ENCODE data around the gene HLA-DRB1. TPM values are rescaled to one million over a fixed set of nuclear protein-coding genes. Genes with fewer than 3 reads are reported as not detected.
"Not testable (repeated sequence)": the region's sequence is repeated elsewhere in the genome, so short reads cannot be mapped to it uniquely, and the experiment has no call there.

HLA-DRB1 gene
- total and polyA plus RNA-seq, 8 donors = 4.1 to 111 (median 24.2) TPM

DNA sequence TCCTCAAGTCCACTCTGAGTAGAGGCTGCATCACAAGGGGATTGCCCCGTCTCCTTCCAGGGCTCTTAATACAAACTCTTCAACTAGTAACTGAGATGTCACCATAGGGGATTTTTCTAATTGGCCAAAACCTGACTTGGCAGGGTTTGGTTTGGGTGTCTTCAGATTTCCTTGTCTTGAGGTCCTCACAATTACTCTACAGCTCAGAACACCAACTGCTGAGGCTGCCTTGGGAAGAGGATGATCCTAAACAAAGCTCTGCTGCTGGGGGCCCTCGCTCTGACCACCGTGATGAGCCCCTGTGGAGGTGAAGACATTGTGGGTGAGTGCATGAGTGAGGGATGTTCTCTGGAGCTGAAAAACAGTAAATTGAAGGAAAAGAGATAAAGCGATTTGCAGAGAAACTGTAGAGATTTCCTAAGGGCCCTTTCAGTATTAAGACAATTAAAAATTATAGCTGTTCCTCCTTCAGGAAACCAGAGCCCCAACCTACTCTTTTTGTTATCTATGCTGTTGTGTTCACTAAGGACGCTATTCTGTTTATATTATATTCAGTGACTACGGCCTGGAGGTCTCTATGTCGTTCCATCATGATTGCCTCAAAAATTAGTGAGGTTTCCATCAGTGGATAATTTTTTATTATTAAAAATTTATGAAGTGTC, 47.7 kb upstream of the HLA-DRB1 start, which contains the start of gene HLA-DQA1:
Gene HLA-DQA1, plus strand, starts transcription at position 188 of the 662 bp plus-strand sequence. Its CDS starts 53 bp downstream, at position 241.
- Histone ChIP-seq H3K36me3 (no peaks in the 10 kb centered on the region), H3K9me3 (no peaks in the 10 kb centered on the region), H3K27me3 (peaks cover 0 to 13% (median 0%) of the 10 kb centered on the region in 3 donors), H3K4me3 (no peak within 1 kb of the TSS), H3K4me1 (no peaks in the 10 kb centered on the region), H3K27ac (peak within 1 kb of the TSS in 1 of 5 donors; percentile 38)
- intact Hi-C loops (cut with DNase I; ENCODE audit: low total_unique reads) = no loop called here
- WGBS, 5 donors = 20 to 57% (median 49%) methylated on average over 7 of the region's 7 CpGs
- TF ChIP-seq EP300 (IDR thresholded peaks at IDR 0.05) (no peak), POLR2AphosphoS5 (IDR thresholded peaks at IDR 0.05) (peak in 1 of 3 donors; percentile 15)
- no peak for DNase-seq

DNA sequence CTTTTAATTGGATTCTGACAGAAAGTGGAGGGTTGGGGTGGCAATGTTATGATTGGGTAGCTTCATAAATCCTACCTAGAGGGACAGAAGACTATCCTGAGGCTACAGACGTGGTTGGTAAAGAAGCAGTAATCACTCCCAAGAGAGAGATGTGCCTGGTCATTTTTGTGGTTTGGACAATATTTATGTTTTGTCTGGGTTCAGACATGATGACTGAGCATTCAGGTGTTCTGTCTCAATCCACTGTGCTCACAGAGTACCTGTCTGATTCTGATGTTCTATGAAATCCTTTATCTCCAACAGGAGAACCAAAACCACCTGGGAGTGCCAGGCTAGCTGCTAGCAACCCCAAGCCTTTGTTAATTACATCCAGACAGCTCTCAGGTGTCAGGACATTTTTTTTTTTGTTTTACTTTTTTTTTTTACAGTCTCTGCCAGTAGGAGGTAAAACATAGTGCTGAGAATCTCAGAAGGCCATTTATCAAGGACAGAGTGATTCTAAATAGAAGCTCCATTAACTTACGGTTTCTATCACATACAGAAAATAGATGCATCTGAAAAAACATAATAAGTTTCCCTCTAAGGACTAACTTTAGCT, 46.0 kb upstream of the HLA-DRB1 start:
- Histone ChIP-seq H3K27ac (no peak overlapping the region), H3K27me3 (peaks cover 0 to 13% (median 0%) of the 10 kb centered on the region in 3 donors), H3K36me3 (no peaks in the 10 kb centered on the region), H3K9me3 (no peaks in the 10 kb centered on the region), H3K4me1 (no peaks in the 10 kb centered on the region), H3K4me3 (no peak overlapping the region)
- TF ChIP-seq EP300 (IDR thresholded peaks at IDR 0.05) (no peak), POLR2A (IDR thresholded peaks at IDR 0.05) (no peak), POLR2AphosphoS5 (IDR thresholded peaks at IDR 0.05) (no peak)
- TF ChIP-seq, protein P1, sequence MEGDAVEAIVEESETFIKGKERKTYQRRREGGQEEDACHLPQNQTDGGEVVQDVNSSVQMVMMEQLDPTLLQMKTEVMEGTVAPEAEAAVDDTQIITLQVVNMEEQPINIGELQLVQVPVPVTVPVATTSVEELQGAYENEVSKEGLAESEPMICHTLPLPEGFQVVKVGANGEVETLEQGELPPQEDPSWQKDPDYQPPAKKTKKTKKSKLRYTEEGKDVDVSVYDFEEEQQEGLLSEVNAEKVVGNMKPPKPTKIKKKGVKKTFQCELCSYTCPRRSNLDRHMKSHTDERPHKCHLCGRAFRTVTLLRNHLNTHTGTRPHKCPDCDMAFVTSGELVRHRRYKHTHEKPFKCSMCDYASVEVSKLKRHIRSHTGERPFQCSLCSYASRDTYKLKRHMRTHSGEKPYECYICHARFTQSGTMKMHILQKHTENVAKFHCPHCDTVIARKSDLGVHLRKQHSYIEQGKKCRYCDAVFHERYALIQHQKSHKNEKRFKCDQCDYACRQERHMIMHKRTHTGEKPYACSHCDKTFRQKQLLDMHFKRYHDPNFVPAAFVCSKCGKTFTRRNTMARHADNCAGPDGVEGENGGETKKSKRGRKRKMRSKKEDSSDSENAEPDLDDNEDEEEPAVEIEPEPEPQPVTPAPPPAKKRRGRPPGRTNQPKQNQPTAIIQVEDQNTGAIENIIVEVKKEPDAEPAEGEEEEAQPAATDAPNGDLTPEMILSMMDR (IDR thresholded peaks at IDR 0.05) = no peak
- 15 to 52% (median 29%) methylated on average over 2 of the region's 2 CpGs for WGBS, 5 donors
- intact Hi-C loops (cut with DNase I; ENCODE audit: low total_unique reads) = no loop called here
- DNase-seq = no peak

DNA sequence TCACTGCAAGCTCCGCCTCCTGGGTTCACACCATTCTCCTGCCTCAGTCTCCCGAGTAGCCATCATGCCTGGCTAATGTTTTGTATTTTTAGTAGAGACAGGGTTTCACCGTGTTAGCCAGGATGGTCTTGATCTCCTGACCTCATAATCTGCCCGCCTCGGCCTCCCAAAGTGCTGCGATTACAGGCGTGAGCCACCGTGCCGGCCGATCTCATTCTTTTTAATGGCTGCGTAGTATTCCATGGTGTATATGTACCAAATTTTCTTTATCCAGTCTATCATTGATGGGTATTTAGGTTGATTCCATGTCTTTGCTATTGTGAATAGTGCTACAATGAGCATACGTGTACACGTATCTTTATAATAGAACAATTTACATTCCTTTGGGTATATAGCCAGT, 40.1 kb upstream of the HLA-DRB1 start:
- DNase-seq; intact Hi-C loops (cut with DNase I; ENCODE audit: low total_unique reads); H3K27ac ChIP-seq; H3K4me1 ChIP-seq; H3K36me3 ChIP-seq; H3K9me3 ChIP-seq; H3K4me3 ChIP-seq; H3K27me3 ChIP-seq: not testable (repeated sequence)
- 70 to 96% (median 81%) methylated on average over 2 to 13 of the region's 13 CpGs for WGBS, 5 donors

DNA sequence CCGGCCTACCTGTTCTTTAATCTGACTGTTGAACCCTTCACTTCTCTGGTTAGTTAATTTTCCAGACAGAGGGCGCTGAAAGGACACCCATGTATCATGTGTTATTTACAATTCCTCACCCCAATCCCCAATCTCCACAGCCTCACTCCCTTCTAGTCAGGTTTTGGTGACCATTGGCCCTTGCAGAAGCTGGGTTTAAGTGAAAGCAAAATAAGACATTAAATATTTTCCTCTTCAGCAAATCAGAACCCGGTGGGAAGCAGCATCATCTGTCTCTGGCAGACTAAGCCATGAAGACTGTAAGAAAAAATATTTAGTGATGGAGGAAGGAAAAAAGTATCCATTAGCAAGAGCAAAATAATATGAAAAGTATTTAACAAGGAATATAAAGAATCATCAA, 38.2 kb upstream of the HLA-DRB1 start:
- H3K9me3 ChIP-seq = no peaks in the 10 kb centered on the region
- no peak overlapping the region for H3K4me3 ChIP-seq
- no peaks in the 10 kb centered on the region for H3K4me1 ChIP-seq
- no peaks in the 10 kb centered on the region for H3K27me3 ChIP-seq
- DNase-seq = peak; percentile 47 to 54
- intact Hi-C loops (cut with DNase I; ENCODE audit: low total_unique reads) = no loop called here
- 21 to 75% (median 28%) methylated on average over 3 of the region's 3 CpGs for WGBS, 5 donors
- peak overlapping the region in 1 of 5 donors; percentile 42 for H3K27ac ChIP-seq
- no peaks in the 10 kb centered on the region for H3K36me3 ChIP-seq
- TF ChIP-seq EP300 (IDR thresholded peaks at IDR 0.05) = no peak

DNA sequence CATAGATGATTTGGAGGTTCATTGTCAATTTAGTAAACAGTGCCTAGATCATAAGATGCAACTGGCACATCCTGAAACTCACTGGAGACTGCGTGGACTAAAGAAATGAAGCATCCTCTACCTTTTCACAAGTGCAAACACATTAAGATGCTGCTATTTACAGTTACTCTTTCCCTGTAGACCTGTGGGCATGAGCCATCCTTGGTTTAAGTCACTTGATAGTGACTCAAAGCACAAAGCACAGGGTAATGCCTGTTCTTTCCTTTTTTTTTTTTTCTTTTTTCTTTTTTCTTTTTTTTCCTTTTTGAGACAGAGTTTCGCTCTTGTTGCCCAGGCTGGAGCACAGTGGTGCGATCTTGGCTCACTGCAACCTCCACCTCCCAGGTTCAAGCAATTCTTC, 37.6 kb upstream of the HLA-DRB1 start:
- Histone ChIP-seq H3K27ac (peak overlapping the region in 1 of 5 donors; percentile 42), H3K9me3 (no peaks in the 10 kb centered on the region), H3K4me3 (no peak overlapping the region), H3K27me3 (no peaks in the 10 kb centered on the region), H3K36me3 (no peaks in the 10 kb centered on the region), H3K4me1 (no peaks in the 10 kb centered on the region)
- TF ChIP-seq POLR2A (IDR thresholded peaks at IDR 0.05) (no peak), POLR2AphosphoS5 (IDR thresholded peaks at IDR 0.05) (no peak), EP300 (IDR thresholded peaks at IDR 0.05) (no peak)
- intact Hi-C loops (cut with DNase I; ENCODE audit: low total_unique reads) = no loop called here
- 0 to 77% (median 0%) methylated on average over 1 to 3 of the region's 3 CpGs for WGBS, 5 donors
- DNase-seq = no peak

DNA sequence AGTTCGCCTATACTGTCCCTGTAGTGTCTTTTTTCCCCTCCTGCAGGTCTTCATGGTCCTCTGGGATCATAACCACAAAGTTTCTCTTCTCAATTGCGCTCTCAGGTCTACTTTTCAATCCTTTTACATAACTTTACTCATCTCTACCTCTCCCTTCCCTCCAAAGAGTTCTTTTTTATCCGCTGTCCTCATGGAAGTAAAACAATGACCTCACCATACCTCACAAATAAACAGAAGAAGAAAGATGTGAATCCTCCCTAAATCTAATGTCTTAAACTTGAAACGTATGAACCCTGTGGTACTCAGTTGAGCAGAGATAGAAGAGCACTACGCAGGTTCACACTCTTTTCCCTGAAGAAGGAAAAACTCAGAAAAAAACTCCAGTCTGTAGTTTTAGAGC, 35.5 kb upstream of the HLA-DRB1 start:
- H3K27me3 ChIP-seq = no peaks in the 10 kb centered on the region
- no peaks in the 10 kb centered on the region for H3K9me3 ChIP-seq
- no peak for DNase-seq
- H3K27ac ChIP-seq = no peak overlapping the region
- WGBS, 5 donors = 19 to 68% (median 20%) methylated on average over 5 of the region's 5 CpGs
- no peaks in the 10 kb centered on the region for H3K4me1 ChIP-seq
- TF ChIP-seq, protein P1 (IDR thresholded peaks at IDR 0.05) = no peak
- TF ChIP-seq EP300 (IDR thresholded peaks at IDR 0.05) (no peak), POLR2AphosphoS5 (IDR thresholded peaks at IDR 0.05) (no peak), POLR2A (IDR thresholded peaks at IDR 0.05) (no peak)
- H3K36me3 ChIP-seq = no peaks in the 10 kb centered on the region
- intact Hi-C loops (cut with DNase I; ENCODE audit: low total_unique reads) = no loop called here
- no peak overlapping the region for H3K4me3 ChIP-seq
